GM12872 (cell line): Measurements from ENCODE around the gene BST2.

Experiments used
- TF ChIP-seq, protein P1 (sequence below): IDR thresholded peaks from 3 replicates; pipeline ENCODE4 v1.5.1; 2011; ENCODE audit warnings: low read depth, mild to moderate bottlenecking, low read length, moderate library complexity; ENCODE audit not compliant: insufficient read depth

The BST2 gene

DNA sequence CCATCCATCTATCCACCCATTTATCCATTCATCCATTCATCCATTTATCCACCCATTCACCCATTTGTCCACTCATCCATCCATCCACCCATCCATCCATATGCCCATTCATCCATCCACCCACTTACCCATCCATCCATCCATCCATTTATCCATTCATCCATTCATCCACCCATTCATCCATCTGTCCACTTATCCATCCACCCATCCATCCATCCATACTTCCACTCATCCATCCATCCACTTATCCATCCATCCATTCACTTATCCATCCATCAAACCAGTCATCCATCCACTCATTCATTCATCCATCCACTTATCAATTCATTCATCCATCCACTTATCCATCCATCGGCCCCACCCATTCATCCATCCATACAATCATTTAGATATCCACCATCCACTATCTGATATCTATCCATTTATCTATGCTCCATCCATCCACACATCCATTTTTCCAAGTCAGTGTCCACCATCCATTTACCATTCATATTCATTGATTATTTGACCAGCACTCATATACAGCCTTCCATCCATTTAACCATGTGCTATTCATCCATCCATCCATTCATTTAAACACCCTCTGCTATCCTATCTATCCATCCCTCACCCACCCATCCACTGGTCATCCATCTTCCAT lies 40.2 kb upstream of the BST2 start:
- TF ChIP-seq, protein P1, sequence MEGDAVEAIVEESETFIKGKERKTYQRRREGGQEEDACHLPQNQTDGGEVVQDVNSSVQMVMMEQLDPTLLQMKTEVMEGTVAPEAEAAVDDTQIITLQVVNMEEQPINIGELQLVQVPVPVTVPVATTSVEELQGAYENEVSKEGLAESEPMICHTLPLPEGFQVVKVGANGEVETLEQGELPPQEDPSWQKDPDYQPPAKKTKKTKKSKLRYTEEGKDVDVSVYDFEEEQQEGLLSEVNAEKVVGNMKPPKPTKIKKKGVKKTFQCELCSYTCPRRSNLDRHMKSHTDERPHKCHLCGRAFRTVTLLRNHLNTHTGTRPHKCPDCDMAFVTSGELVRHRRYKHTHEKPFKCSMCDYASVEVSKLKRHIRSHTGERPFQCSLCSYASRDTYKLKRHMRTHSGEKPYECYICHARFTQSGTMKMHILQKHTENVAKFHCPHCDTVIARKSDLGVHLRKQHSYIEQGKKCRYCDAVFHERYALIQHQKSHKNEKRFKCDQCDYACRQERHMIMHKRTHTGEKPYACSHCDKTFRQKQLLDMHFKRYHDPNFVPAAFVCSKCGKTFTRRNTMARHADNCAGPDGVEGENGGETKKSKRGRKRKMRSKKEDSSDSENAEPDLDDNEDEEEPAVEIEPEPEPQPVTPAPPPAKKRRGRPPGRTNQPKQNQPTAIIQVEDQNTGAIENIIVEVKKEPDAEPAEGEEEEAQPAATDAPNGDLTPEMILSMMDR = no peak

DNA sequence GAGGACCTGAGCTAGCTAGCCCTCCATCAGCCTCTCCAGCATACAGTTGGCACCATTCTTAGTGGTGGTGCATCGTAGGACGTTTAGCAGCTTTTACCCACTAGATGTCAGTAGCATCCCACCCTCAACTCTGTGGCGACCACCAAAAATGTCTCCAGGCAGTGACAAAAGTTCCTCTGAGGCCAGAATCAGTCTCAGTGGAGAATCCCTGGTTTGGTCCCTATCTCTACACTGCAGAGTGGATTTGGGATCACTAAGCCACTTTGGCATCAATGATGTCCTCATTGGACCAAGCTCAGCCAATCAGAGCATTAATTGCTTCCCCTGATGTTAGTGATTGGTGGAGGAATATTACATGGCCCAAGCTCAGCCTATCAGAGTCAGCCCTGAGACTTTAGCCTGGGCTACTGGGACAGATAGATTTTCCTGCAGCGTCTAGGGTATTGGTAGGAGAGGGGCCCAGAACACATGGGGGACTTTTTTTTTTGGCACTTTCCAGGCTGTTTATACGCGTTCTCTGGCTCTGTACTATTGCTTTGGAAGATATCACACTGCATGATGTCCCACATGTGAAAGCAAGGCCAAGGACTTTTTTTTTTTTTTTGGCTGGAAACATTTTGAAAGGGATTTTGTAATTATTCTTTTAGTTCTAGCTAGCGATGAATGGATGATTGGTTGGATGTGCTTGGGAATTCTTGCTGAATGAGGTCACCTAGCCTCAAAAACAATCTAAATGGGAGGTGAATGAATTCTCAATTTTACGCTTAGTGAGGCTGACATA lies 36.0 kb upstream of the BST2 start:
- TF ChIP-seq, protein P1 = peak; percentile 66

DNA sequence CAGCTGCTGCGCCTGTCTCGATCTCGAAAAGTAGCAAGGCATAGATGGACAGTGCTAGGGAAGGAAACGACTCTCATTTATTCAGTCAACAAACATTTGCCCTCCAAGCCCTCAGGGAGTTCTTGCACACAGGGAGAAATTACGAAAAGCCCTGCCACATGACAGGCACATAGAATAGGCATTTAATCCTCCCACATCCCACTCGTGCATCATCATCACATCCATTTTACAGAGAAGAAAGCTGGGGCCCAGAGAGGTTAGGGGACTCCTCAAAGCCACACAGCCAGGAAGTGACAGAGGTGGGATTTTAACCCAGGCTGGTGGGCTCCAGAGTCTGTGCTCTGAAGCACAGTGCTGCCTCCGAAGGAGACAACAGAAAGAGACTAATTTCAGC lies 31.4 kb upstream of the BST2 start:
- TF ChIP-seq, protein P1 = no peak

DNA sequence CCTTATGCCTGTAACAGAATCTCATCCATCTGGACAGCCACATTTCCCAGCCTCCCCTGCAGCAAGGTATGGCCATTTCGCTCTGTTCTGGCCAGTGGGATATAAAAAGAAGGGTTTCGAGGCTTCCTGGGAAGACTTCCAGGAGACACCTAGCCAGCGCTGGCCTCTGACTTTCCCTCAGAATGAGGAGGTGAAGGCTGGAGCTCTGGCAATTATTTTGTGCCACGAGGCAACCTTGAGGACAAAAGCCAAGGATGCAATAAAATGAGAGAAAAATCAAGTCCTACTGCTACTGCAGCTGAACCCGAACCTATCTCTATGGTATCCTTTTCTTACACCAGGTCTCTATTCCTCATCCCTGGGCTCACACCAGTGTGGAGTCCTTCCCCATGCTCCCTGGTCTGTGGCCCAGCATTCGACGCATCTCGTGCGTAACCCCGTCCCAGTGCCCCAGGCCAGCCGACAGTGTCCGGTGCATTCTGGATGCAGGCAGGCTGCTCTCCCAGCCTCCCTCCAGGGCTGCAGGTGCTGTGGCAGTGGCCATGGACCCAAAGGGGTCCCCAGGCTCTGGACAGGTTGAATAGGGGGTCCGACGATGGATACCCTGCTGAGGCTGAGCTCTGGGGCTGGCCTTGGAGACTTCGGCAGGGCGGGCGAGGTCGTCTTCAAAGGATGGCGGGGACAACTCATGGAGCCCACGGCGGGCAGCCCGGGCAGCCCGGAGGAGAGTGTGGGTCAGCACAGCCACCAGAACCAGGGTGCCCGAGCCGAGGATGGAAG lies 30.9 kb upstream of the BST2 start:
- TF ChIP-seq, protein P1 = no peak

- TF ChIP-seq, protein P1 = no peak
These were observed 29.8 kb upstream of the BST2 start for GRCh38 chr19:17435218-17435617.

DNA sequence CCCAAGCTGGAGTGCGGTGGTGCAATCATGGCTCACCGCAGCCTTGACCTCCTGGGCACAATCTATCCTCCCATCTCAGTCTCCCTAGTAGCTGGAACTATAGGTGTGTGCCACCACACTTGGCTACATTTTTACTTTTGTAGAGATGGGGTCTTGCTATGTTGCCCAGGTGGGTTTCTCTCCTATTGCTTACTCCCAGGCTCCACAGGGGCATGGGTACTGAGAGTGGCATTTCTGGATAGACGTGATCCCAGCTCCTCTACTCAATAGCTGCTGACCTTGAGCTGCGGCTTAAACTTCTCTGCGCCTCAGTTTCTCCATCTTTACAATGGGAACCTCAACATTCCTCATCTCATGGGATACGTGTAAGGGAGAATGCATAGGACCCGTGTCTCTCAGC lies 26.0 kb upstream of the BST2 start:
- TF ChIP-seq, protein P1 = no peak

- TF ChIP-seq, protein P1 = no peak
These were observed 24.2 kb upstream of the BST2 start for GRCh38 chr19:17429641-17430113.
